HG03025 (cell line): Measurements from ENCODE around the gene C18orf32.
A peak's percentile ranks its signal among the peaks of the same experiment; 100 is the strongest.
"Not testable (repeated sequence)": the region's sequence is repeated elsewhere in the genome, so short reads cannot be mapped to it uniquely, and the experiment has no call there.

Experiments
- ATAC-seq: cut with Tn5 transposase; IDR thresholded peaks from one replicate; pipeline ENCODE4 v1.9.1; 2021; ENCODE audit warnings: mild to moderate bottlenecking, moderate library complexity; ENCODE audit not compliant: unreplicated experiment, low FRiP score

Gene C18orf32

GRCh38 chr18:49486953-49487710 is at the start of gene C18orf32:
C18orf32 (minus strand) TSS chr18:49487234; CDS start chr18:49483748, 3,486 bp downstream.
- ATAC-seq: peak; percentile 95

- no peak for ATAC-seq
Observed at GRCh38 chr18:49534846-49535601, 48.0 kb upstream of the C18orf32 start.

- ATAC-seq: no peak
Observed at GRCh38 chr18:49531678-49532153, 44.7 kb upstream of the C18orf32 start.

- no peak for ATAC-seq
Observed at GRCh38 chr18:49529596-49529995, 42.6 kb upstream of the C18orf32 start.

GRCh38 chr18:49527631-49528327 is 40.7 kb upstream of the C18orf32 start:
- no peak for ATAC-seq

GRCh38 chr18:49525981-49526380 is 38.9 kb upstream of the C18orf32 start:
- ATAC-seq: no peak

GRCh38 chr18:49524951-49525350 is 37.9 kb upstream of the C18orf32 start:
- no peak for ATAC-seq

- no peak for ATAC-seq
Observed at GRCh38 chr18:49524349-49524748, 37.3 kb upstream of the C18orf32 start.

GRCh38 chr18:49523580-49524093 is 36.6 kb upstream of the C18orf32 start:
- not testable (repeated sequence) for ATAC-seq

GRCh38 chr18:49521216-49521835 is 34.3 kb upstream of the C18orf32 start:
- no peak for ATAC-seq

GRCh38 chr18:49520661-49521145 is 33.7 kb upstream of the C18orf32 start:
- no peak for ATAC-seq

GRCh38 chr18:49519101-49519971 is 32.3 kb upstream of the C18orf32 start:
- no peak for ATAC-seq

GRCh38 chr18:49517483-49517882 is 30.4 kb upstream of the C18orf32 start:
- ATAC-seq: no peak

GRCh38 chr18:49515516-49515915 is 28.5 kb upstream of the C18orf32 start:
- no peak for ATAC-seq

GRCh38 chr18:49515003-49515402 is 28.0 kb upstream of the C18orf32 start:
- ATAC-seq: not testable (repeated sequence)

GRCh38 chr18:49514577-49514976 is 27.5 kb upstream of the C18orf32 start:
- ATAC-seq: no peak

- ATAC-seq: not testable (repeated sequence)
Observed at GRCh38 chr18:49512876-49513275, 25.8 kb upstream of the C18orf32 start.

- ATAC-seq: no peak
Observed at GRCh38 chr18:49510393-49511115, 23.5 kb upstream of the C18orf32 start.

GRCh38 chr18:49506438-49506837 is 19.4 kb upstream of the C18orf32 start:
- ATAC-seq: not testable (repeated sequence)
